OCI-LY7 (cell line): ENCODE measurements around the gene SP110.

Source experiments
- EZH2phosphoT487 ChIP-seq: fragments of 200-600 bp; sonication (generic); IDR thresholded peaks from 2 replicates; pipeline ENCODE4 v1.6.1; 2018; ENCODE audit warnings: low read depth, borderline replicate concordance, mild to moderate bottlenecking, mixed run types, antibody characterized with exemption, low read length, moderate library complexity, mixed read lengths
- TF ChIP-seq, protein P1 (sequence below): fragments of 200-600 bp; sonication (generic); conservative IDR thresholded peaks from 2 replicates; pipeline ENCODE4 v1.5.1; 2014; ENCODE audit warnings: mild to moderate bottlenecking, antibody characterized with exemption, low read length, moderate library complexity, mixed read lengths

DNA sequence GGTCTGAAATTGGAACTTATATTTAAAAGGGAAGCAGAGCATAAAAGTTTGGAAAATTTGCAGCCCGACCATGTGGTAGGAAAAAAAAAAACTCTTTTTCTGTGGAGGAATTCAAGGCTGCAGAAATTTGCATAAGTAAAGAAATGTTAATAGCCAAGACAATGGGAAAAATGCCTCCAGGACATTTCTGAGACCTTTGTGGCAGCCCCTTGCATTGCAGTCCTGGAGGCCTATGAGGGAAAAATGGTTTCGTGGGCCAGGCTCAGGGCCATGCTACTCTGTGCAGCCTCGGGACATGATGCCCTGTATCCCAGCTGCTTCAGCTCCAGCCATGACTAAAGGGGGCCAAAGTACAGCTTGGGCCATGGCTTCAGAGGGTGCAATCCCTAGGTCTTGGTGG is 79.1 kb downstream of the SP110 start:
- TF ChIP-seq, protein P1, sequence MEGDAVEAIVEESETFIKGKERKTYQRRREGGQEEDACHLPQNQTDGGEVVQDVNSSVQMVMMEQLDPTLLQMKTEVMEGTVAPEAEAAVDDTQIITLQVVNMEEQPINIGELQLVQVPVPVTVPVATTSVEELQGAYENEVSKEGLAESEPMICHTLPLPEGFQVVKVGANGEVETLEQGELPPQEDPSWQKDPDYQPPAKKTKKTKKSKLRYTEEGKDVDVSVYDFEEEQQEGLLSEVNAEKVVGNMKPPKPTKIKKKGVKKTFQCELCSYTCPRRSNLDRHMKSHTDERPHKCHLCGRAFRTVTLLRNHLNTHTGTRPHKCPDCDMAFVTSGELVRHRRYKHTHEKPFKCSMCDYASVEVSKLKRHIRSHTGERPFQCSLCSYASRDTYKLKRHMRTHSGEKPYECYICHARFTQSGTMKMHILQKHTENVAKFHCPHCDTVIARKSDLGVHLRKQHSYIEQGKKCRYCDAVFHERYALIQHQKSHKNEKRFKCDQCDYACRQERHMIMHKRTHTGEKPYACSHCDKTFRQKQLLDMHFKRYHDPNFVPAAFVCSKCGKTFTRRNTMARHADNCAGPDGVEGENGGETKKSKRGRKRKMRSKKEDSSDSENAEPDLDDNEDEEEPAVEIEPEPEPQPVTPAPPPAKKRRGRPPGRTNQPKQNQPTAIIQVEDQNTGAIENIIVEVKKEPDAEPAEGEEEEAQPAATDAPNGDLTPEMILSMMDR: no peak
- no peak for TF ChIP-seq EZH2phosphoT487
